Activated CD4-positive, CD25-positive, alpha-beta regulatory T cell treated with anti-CD3 and anti-CD28 coated beads, Interleukin-2, amount 50 U/mL, for 24 hours (primary cell): ENCODE results near the gene NPPB.
A peak's percentile ranks its signal among the peaks of the same experiment; 100 is the strongest.

Source experiments
- ATAC-seq, 2 donors: fragments of 150-1000 bp; cut with Tn5 transposase; one replicate each; pipeline ENCODE4 v1.10.0; 2021; ENCODE audit warnings: mild to moderate bottlenecking in 1 of 2, moderate library complexity in 1 of 2

NPPB gene

DNA sequence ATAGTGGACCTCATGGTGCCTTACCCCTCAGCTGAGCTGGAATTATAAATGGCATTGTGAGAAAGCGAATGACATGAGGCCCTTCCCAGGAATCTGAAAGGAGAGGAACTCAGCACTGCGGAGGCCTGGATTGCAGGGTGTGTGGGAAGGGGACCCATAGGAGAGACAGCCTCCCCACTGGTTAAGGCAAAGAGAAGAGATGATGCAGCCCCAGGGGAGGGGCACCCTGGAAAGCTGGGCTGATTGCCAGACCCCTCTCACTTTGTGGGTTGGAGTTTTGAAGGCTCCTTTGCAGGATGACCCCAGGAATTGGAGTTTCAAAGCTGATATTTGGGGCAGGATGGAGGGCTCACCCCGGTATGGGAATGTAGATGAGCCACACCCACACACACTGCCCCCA is 2.0 kb downstream of the NPPB start:
- ATAC-seq, result no peak

DNA sequence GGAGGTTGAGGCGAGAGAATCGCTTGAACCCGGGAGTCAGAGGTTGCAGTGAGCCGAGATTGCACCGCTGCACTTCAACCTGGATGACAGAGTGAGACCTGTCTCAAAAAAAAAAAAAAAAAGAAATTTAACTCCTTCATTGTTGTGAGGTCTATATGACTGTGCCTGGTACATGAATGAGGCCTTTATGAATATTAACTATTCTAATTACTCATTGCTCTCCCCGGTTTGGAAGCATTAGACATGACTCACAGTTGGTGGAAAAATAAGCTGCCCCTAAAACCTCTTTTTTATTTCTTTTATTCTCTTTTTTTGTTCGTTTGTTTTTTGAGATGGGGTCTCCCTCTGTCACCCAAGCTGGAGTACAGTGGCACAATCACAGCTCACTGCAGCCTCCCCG is 3.3 kb downstream of the NPPB start:
- peak; percentile 73 to 83 for ATAC-seq

DNA sequence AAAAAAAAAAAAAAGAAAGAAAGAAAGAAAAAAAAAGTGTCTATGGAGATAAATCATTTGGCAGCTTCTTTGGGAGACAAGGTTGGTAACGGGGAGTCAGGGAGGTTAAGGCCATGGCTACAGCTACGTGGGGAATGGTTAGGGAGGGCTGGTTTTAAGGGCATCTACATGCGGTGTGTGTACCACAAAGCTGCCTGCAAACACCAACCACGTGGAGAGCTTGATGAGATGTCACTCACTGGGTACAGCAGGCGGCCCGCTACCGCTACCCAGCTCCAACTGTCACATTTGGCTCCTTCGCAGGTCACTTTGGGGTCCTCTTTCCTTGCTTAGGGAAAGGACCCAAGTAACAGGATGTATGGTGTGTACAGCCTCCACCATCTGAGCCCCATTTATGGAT is 4.2 kb downstream of the NPPB start:
- no peak for ATAC-seq

- no peak for ATAC-seq
Measured at GRCh38 chr1:11851180-11851579, 7.6 kb downstream of the NPPB start.

DNA sequence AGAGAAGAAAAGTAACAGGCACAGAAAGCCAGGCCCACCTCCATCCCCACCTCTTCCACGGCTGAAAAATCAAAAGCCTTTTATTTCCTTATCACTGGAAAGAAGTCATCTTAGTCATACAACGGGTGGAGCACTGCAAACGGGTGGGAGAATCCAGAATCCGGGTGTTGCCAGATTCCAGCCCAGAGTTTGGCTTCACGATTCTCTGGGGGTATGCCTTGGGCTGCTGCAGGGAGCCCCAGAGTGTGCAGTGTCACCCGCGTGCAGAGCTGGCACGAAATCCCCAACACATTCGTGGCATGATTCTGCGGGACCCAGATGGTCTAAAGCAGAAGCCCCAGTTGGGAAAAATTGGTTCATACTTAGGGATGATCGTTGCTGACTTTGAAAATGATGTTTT is 8.6 kb downstream of the NPPB start:
- ATAC-seq, result no peak

DNA sequence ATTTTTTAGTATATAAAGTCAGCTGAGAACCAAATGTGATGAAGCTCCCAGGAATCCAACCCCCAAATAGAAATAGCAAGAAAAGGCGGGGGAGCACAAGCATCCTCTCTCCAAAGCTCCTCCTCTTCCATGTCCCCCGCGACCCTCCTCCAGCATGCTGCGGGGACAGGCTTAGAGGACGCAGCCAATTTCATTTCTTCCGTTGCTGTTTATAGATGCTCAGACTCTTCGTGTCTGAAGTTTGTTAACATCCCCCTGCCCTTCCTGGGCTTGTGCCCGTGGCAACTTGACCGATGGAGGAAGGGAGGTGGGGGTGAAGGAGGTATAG is 10.4 kb downstream of the NPPB start:
- no peak for ATAC-seq

- no peak for ATAC-seq
Measured at GRCh38 chr1:11847667-11848372, 10.9 kb downstream of the NPPB start, which contains the start of gene NPPA. Gene NPPA (minus strand): TSS chr1:11847783. CDS start chr1:11847684, 99 bp downstream.

DNA sequence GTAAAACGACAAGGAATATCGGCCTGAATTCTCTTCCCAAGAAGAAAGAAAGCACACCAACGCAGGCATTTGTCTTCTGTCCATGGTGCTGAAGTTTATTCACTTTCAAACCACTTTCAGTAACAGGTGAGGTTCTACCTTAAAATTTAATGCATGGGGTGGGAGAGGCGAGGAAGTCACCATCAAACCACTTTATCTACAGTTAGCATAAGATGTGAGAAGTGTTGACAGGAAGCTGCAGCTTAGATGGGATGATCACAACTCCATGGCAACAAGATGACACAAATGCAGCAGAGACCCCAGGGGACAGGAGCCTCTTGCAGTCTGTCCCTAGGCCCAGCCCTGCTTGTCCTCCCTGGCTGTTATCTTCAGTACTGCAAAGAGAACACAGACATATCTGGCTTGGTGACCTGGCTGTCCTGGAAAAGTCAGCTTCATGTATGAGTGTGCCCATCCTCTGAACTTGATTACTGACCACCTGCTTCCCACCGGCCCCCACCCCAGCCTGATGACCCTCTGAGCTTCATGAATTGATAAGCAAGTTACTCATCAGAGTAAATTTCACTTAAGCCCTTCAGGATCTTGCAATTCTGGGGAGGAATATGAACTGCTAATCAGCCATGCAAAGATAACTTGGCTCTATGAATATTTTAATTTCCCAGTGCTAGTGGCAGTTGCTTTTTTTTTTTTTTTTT is 13.0 kb downstream of the NPPB start:
- no peak for ATAC-seq

GRCh38 chr1:11842154-11843041 is 16.3 kb downstream of the NPPB start:
- ATAC-seq, result no peak

- ATAC-seq, result no peak
Measured at GRCh38 chr1:11841245-11842153, 17.2 kb downstream of the NPPB start.

DNA sequence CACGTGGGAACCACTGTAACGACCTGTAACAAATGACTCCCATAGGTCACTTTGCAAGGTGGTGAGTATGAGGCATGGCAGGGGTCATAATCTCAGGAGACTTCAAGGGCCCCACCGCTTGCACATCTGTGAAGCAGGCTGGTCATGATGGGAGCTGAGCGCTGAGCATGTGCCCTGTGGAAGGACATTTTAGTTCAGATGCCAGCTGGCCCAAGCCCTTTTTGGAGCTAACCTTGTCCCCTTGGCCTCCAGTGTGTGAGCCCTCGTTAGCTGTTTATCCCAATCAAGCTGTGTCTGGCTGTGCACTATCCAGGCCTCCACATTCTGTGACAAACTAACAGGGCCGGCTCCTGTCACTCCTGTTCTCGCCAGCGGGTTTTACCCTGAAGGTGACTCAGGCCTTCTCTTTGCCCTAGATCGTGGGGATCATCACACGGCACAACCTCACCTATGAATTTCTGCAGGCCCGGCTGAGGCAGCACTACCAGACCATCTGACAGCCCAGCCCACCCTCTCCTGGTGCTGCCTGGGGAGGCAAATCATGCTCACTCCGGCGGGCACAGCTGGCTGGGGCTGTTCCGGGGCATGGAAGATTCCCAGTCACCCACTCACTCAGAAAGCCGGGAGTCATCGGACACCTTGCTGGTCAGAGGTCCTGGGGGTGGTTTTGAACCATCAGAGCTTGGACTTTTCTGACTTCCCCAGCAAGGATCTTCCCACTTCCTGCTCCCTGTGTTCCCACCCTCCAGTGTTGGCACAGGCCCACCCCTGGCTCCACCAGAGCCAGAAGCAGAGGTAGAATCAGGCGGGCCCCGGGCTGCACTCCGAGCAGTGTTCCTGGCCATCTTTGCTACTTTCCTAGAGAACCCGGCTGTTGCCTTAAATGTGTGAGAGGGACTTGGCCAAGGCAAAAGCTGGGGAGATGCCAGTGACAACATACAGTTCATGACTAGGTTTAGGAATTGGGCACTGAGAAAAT is 18.7 kb downstream of the NPPB start:
- ATAC-seq, result no peak

DNA sequence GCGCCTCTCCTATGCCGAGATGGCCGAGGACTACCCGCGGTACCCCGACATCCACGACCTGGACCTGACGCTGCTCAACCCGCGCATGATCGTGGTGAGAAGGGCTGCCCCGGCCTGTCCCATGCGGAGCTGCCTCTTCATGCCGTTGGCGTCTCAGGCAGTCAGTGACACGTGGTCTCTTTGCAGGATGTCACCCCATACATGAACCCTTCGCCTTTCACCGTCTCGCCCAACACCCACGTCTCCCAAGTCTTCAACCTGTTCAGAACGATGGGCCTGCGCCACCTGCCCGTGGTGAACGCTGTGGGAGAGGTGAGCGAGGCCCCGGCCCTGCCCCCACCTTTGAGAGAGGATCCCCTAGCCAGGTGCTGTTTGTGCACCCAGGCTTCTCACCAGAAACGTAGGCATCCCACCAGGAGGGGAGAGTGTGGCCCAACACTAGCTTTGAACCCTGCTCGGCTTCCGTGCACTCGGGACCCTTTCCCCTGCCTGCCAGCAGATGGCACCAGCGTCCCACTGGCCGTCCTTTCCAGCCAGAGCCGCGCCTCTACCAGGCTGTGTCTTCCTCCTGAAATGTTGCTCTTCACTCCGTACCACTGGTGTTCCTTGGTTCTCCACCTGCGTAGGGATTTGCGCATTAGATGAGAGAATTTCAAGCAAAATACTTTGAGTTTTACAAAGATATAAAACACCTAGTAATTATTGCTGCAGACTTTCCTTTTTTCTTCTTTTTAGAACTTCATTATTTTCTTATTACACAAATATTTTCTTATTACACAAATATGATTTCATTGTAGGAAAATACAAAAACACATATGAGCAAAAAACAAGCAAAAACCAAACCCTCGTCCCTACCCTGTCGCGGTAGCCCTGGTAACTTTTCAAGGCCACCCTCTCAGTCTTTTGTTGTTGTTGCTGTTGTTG is 20.1 kb downstream of the NPPB start:
- peak; percentile 78 to 88 for ATAC-seq

DNA sequence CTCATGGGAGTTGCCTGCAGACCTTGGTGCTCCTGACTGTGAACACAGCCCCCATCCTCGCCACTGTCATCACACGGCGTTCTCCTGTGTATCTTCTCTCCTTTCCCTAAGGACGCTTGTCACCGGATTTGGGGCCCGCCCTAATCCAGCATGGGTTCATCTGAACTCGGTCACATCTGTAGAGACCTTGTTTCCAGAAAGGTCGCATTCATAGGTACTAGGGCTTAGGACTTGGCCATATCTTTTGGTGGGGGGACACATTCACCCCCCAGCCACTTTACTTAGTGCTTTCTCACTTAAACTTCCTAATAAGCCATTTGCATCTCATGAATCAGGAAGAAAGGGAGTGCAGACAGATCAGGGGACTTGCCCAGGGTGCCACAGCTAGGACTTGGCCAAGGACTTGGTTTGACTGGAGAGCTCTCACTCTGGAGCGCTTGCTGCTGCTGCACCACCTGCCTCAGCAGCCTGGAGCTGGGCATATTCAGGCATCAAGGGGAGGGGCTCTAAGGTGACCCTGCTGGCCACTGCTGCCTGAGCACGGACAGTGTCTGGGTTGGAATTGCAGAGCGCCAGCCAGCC is 20.9 kb downstream of the NPPB start:
- ATAC-seq, result no peak

DNA sequence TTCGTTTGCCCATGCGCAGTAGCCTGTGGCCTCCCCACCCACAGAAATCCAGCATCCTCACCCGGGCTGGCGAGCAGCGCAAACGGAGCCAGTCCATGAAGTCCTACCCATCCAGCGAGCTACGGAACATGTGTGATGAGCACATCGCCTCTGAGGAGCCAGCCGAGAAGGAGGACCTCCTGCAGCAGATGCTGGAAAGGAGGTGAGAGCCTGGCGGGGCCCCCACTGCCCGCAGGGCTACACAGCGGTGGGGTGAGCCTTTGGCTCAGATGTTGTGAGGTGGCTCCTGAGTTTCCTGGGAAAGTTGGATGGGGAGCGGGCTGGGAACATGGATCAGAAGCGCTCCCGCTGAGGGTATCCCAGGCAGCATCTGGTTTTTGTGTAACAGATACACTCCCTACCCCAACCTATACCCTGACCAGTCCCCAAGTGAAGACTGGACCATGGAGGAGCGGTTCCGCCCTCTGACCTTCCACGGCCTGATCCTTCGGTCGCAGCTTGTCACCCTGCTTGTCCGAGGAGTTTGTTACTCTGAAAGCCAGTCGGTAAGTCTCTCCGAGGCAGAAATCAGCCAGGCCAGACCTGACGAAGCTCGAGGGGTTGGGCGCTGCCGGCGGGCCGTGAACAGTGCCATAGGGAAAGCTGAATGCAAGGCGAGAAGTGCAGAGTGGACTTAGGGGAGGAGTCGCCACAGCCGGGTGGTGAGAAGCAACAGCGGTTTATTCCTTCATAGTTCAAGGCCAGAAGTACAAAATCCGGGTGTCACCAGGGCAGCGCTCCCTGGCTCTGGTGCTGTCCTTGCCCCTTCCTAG is 21.6 kb downstream of the NPPB start:
- ATAC-seq, result no peak

- no peak for ATAC-seq
Measured at GRCh38 chr1:11835441-11836225, 23.1 kb downstream of the NPPB start.

- ATAC-seq, result no peak
Measured at GRCh38 chr1:11833900-11834299, 24.8 kb downstream of the NPPB start.

DNA sequence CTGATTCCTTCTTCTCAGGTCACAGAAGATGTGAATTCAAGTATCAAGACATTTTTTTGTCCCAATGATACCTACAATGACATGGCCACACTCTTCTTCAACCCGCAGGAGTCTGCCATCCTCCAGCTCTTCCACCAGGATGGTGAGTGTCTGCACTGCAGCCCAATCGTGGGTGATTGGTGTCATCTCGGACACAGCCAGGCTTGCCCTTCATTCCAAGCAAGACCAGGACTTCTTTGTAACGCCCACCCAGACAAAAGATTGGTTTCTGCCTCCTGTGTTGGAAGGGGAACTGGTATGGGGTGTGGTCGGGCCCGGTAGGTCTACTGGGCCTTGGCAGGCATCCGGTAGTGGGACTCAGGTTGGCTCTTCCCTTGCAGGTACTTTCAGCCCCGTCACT is 25.2 kb downstream of the NPPB start:
- no peak for ATAC-seq
